BJ (cell line): Measurements from ENCODE around the gene IGFBP5. TPM values are rescaled to one million over a fixed set of nuclear protein-coding genes. Genes with fewer than 3 reads are reported as not detected.

ENCODE experiments used
- CTCF ChIA-PET: fragments of 350-600 bp; formaldehyde crosslinking; extraction: SDS; loops from one replicate; lab custom pipeline; 2021; ENCODE audit warnings: antibody characterized with exemption, inconsistent platforms; lab: Yijun Ruan, JAX
- POLR2A ChIA-PET: fragments of 300-600 bp; sonication (Branson Sonifier 250); formaldehyde crosslinking; extraction: SDS; loops from one replicate; lab custom pipeline; 2021; ENCODE audit warnings: antibody characterized with exemption; lab: Charles Lee
- DNase-seq: peaks from one replicate; pipeline ENCODE4 v3.0.0-alpha.2; 2011; ENCODE audit warnings: low read depth
- H3K27me3 ChIP-seq: 2 replicates; pipeline ENCODE4 v1.6.0; 2011; ENCODE audit warnings: low read length; ENCODE audit not compliant: control insufficient read depth, insufficient read depth
- H3K36me3 ChIP-seq: 2 replicates; pipeline ENCODE4 v1.5.1; 2011; ENCODE audit warnings: low read length; ENCODE audit not compliant: control insufficient read depth, insufficient read depth
- H3K4me3 ChIP-seq: 2 replicates; pipeline ENCODE4 v1.5.1; 2011; ENCODE audit warnings: low read depth, mild to moderate bottlenecking, control low read depth, low read length
- polyA plus RNA-seq: library from polyadenylated mRNA; depleted of rRNA; stranded (reverse); fragments of >200 nt; gene quantifications from 2 replicates; pipeline ENCODE4 v1.2.3, GENCODE V29; 2011
- TF ChIP-seq, protein P1 (sequence below): IDR thresholded peaks from 2 replicates; pipeline ENCODE4 v1.5.1; 2011; ENCODE audit warnings: low read depth, mild to moderate bottlenecking, control low read depth, inconsistent platforms, low read length, moderate library complexity; ENCODE audit not compliant: insufficient read depth

IGFBP5 gene
- polyA plus RNA-seq, 1 experiment, result 1,060 TPM

DNA sequence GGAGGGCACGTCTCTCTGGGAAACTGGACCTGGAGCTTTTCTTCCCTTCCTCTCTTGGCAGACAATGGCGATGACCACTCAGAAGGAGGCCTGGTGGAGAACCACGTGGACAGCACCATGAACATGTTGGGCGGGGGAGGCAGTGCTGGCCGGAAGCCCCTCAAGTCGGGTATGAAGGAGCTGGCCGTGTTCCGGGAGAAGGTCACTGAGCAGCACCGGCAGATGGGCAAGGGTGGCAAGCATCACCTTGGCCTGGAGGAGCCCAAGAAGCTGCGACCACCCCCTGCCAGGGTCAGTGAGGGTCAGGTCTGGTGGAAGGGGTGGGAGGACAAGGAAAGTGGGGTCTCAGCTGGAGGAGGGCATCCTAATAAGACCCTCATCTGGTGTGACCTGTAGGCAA lies 34.9 kb downstream of the IGFBP5 start:
- H3K4me3 ChIP-seq, result no peak overlapping the region
- POLR2A ChIA-PET, result no interaction called here
- no peak for DNase-seq
- CTCF ChIA-PET, result interaction anchor here (0.9 to 23.2 kb wide), 2 partner anchors 139 to 154 kb away, joined by 3 to 531 read pairs; no protein-coding TSS in a partner anchor
- no peaks in the 10 kb centered on the region; the same call in 1 of the 2 replicates for H3K36me3 ChIP-seq
- TF ChIP-seq, protein P1, sequence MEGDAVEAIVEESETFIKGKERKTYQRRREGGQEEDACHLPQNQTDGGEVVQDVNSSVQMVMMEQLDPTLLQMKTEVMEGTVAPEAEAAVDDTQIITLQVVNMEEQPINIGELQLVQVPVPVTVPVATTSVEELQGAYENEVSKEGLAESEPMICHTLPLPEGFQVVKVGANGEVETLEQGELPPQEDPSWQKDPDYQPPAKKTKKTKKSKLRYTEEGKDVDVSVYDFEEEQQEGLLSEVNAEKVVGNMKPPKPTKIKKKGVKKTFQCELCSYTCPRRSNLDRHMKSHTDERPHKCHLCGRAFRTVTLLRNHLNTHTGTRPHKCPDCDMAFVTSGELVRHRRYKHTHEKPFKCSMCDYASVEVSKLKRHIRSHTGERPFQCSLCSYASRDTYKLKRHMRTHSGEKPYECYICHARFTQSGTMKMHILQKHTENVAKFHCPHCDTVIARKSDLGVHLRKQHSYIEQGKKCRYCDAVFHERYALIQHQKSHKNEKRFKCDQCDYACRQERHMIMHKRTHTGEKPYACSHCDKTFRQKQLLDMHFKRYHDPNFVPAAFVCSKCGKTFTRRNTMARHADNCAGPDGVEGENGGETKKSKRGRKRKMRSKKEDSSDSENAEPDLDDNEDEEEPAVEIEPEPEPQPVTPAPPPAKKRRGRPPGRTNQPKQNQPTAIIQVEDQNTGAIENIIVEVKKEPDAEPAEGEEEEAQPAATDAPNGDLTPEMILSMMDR, result no peak
- H3K27me3 ChIP-seq, result no peaks in the 10 kb centered on the region

DNA sequence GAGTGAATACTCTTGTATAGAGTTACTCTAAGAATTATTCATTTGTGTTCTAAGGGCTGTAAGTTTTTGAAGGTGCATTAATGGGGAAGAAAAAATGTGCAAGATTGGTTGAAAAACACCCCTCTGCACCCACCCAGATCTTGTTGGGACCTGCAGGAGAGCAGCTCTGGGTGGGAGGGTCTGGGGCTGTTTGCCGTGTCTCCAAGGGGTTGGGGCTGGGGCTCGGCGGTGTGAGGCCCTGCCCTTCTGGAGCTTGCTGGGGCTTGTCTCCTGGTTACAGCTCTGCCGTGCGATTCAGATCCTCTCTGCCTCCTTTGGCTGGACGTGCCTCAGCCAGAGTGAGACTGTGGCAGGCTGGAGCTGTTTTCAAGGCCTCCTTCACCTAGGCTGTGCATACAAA lies 36.1 kb downstream of the IGFBP5 start:
- Histone ChIP-seq H3K4me3 (no peak overlapping the region), H3K27me3 (no peaks in the 10 kb centered on the region), H3K36me3 (no peaks in the 10 kb centered on the region; the same call in 1 of the 2 replicates)
- DNase-seq, result no peak
- TF ChIP-seq, protein P1, result no peak
- ChIA-PET CTCF (interaction anchor here (1.0 to 23.2 kb wide), 3 partner anchors 7 to 138 kb away, joined by 3 to 531 read pairs (median 27); no protein-coding TSS in a partner anchor), POLR2A (no interaction called here)

DNA sequence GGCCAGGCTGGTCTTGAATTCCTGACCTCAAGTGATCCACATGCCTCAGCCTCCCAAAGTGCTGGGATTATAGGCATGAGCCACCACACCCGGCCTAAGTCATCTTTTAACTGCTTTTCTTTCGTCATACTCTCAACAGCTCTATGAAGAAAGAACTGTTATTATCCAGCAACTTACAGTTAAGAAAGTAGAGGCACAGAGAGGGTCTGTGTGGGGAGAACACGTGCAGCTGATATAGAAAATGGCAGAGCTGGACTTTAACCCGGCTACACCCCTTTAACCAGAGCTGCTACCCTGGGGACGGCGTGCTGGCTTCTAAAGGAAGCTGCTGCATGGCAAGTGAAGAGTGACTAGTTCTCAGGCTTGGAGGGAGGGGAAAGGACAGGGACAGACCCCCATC lies 36.6 kb downstream of the IGFBP5 start:
- CTCF ChIA-PET, result interaction anchor here (0.9 to 23.2 kb wide), 3 partner anchors 8 to 642 kb away, joined by 3 to 531 read pairs (median 27); no protein-coding TSS in a partner anchor
- POLR2A ChIA-PET, result interaction anchor here (0.6 kb wide), 1 partner anchor 103 kb away, joined by 3 read pairs; no protein-coding TSS in a partner anchor
- TF ChIP-seq, protein P1, result no peak
- Histone ChIP-seq H3K36me3 (no peaks in the 10 kb centered on the region; the same call in 1 of the 2 replicates), H3K4me3 (no peak overlapping the region), H3K27me3 (no peaks in the 10 kb centered on the region)
- DNase-seq, result no peak

DNA sequence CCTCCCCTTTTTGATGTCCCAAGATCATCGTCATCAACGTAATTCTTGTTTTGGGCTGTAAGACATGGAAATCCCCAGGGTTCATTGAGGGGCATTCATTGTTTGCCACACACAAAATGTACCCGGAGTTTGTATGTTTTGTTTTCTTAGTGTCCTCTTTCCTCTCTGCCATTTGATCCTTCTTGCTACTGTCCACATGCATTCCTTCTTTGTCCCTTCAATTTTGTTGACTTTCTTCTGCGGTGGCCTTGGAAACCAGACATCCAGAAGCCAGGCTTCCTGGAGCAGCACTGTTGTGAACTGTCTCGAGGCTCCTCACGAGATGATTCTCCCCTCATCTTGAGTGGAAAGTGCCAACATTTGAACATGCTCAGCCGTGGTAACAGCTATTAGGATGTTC lies 37.4 kb downstream of the IGFBP5 start:
- DNase-seq, result no peak
- H3K27me3 ChIP-seq, result no peaks in the 10 kb centered on the region
- H3K36me3 ChIP-seq, result no peaks in the 10 kb centered on the region; the same call in 1 of the 2 replicates
- no peak overlapping the region for H3K4me3 ChIP-seq
- ChIA-PET POLR2A (no interaction called here), CTCF (interaction anchor here (0.9 to 23.2 kb wide), 3 partner anchors 9 to 641 kb away, joined by 3 to 531 read pairs (median 27); no protein-coding TSS in a partner anchor)
- TF ChIP-seq, protein P1, result no peak

DNA sequence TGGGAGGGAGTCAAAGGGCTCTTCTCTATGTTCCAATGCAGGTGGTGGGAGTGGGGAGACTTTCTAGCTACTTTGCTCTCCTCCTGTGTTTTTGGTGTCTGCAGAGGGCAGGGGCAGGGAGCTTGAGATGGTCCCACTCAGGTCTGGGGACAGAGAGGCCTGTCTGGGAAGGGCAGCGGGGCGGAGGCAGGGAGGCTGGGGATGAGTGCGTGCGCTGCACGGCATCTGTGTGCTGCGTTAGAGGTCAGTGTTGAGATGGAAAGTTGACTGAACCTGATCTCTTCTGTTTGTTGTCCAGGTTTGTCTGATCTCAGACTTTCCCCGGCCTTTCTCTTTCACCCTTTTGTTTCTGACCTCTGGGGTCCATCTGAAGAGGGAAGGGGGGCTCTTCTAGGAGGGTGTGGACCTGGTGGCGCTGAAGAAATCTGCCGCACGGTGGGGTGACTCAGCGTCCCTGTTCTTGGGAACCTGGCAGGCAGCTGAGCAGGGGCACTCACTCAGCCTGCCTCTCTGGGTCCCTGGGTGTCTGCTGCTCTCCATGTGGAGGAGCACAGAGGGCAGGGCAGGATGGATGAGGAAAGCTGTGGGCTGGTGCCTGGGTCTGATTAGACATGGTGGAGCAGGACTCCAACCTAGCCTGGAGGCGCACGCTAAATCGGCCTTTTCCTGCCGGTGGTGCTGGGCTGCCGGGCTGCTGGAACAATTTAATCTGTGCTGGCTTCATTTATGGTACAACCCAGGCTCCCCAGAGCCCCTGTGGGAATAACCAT lies 38.1 kb downstream of the IGFBP5 start:
- TF ChIP-seq, protein P1, result no peak
- POLR2A ChIA-PET, result no interaction called here
- Histone ChIP-seq H3K36me3 (no peaks in the 10 kb centered on the region; the same call in 1 of the 2 replicates), H3K4me3 (no peak overlapping the region), H3K27me3 (no peaks in the 10 kb centered on the region)
- CTCF ChIA-PET, result interaction anchor here (1.1 to 23.2 kb wide), 4 partner anchors 9 to 547 kb away, joined by 3 to 531 read pairs (median 17); no protein-coding TSS in a partner anchor
- DNase-seq, result no peak
